Measurements from ENCODE around the gene HIPK4.
A peak's percentile ranks its signal among the peaks of the same experiment; 100 is the strongest.

HIPK4 gene

GRCh38 chr19:40365613-40366401, 24.2 kb downstream of the HIPK4 start:
- H3K4me3 ChIP-seq (ENCODE audit: low read depth, low read length), result no peak overlapping the region
- peak; percentile 20 for DNase-seq (ENCODE audit: low read depth)
- TF ChIP-seq MYC (IDR thresholded peaks at IDR 0.05; ENCODE audit: low read depth, low read length), result no peak
- TF ChIP-seq, protein P1, sequence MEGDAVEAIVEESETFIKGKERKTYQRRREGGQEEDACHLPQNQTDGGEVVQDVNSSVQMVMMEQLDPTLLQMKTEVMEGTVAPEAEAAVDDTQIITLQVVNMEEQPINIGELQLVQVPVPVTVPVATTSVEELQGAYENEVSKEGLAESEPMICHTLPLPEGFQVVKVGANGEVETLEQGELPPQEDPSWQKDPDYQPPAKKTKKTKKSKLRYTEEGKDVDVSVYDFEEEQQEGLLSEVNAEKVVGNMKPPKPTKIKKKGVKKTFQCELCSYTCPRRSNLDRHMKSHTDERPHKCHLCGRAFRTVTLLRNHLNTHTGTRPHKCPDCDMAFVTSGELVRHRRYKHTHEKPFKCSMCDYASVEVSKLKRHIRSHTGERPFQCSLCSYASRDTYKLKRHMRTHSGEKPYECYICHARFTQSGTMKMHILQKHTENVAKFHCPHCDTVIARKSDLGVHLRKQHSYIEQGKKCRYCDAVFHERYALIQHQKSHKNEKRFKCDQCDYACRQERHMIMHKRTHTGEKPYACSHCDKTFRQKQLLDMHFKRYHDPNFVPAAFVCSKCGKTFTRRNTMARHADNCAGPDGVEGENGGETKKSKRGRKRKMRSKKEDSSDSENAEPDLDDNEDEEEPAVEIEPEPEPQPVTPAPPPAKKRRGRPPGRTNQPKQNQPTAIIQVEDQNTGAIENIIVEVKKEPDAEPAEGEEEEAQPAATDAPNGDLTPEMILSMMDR (IDR thresholded peaks at IDR 0.05; ENCODE audit: low read depth, low read length), result no peak
- no peak for TF ChIP-seq POLR2A (IDR thresholded peaks at IDR 0.05; ENCODE audit: extremely low read depth, insufficient read length)
- no peak for TF ChIP-seq MAX (IDR thresholded peaks at IDR 0.05; ENCODE audit: low read depth, low read length)

DNA sequence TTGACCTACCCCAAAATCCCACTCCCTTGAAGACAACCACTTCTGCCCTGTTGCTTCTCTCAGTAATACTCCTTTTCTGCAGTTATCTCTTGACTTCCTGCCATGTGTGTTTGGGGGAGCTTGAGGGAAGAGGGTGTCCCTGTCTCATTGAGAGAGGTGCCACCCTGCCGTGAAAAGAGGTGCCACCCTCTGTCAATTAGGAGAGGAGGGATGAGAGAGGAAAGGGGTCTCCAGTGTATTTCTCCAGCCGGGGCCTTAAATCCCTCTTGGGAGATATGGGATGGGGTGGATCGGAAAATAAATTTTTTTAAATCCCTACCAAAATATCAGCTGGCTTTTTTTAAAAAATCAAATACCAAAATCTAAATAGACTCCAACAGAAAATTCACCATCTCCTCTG, 25.0 kb downstream of the HIPK4 start:
- DNase-seq (ENCODE audit: low read depth), result no peak
- TF ChIP-seq, protein P1 (IDR thresholded peaks at IDR 0.05; ENCODE audit: low read depth, low read length), result no peak
- TF ChIP-seq MYC (IDR thresholded peaks at IDR 0.05; ENCODE audit: low read depth, low read length) (no peak), POLR2A (IDR thresholded peaks at IDR 0.05; ENCODE audit: extremely low read depth, insufficient read length) (no peak), MAX (IDR thresholded peaks at IDR 0.05; ENCODE audit: low read depth, low read length) (no peak)
- H3K4me3 ChIP-seq (ENCODE audit: low read depth, low read length), result no peak overlapping the region

- TF ChIP-seq, protein P1 (IDR thresholded peaks at IDR 0.05; ENCODE audit: low read depth, low read length), result no peak
- TF ChIP-seq MYC (IDR thresholded peaks at IDR 0.05; ENCODE audit: low read depth, low read length) (no peak), POLR2A (IDR thresholded peaks at IDR 0.05; ENCODE audit: extremely low read depth, insufficient read length) (no peak), MAX (IDR thresholded peaks at IDR 0.05; ENCODE audit: low read depth, low read length) (no peak)
- no peak overlapping the region for H3K4me3 ChIP-seq (ENCODE audit: low read depth, low read length)
- peak; percentile 82 for DNase-seq (ENCODE audit: low read depth)
Measured at GRCh38 chr19:40363069-40363468, 26.9 kb downstream of the HIPK4 start.

GRCh38 chr19:40362160-40362559, 27.8 kb downstream of the HIPK4 start:
- no peak for TF ChIP-seq MAX (IDR thresholded peaks at IDR 0.05; ENCODE audit: low read depth, low read length)
- no peak for TF ChIP-seq POLR2A (IDR thresholded peaks at IDR 0.05; ENCODE audit: extremely low read depth, insufficient read length)
- TF ChIP-seq MYC (IDR thresholded peaks at IDR 0.05; ENCODE audit: low read depth, low read length), result no peak
- TF ChIP-seq, protein P1 (IDR thresholded peaks at IDR 0.05; ENCODE audit: low read depth, low read length), result no peak

DNA sequence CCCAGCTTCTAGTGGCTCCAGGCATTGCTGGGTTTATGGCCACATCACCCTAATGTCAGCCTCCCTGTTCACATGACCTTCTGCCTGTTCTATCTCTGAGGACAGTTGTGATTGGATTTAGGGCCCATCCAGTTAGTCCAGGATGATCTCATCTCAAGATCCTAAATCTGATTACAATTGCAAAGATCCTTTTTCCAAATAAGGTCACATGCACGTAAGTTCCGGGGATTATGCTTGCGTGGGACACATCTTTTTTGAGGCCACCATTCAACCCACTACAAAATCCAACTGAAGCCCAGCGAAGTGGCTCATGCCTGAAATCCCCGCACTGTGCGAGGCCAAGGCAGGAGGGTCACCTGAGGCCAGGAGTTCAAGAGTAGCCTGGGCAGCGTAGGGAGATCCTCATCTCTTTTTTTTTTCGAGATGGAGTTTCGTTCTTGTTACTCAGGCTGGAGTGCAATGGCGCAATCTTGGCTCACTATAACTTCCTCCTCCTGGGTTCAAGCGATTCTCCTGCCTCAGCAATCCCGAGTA, 29.2 kb downstream of the HIPK4 start:
- H3K4me3 ChIP-seq (ENCODE audit: low read depth, low read length), result no peak overlapping the region
- DNase-seq (ENCODE audit: low read depth), result peak; percentile 37
- TF ChIP-seq, protein P1 (IDR thresholded peaks at IDR 0.05; ENCODE audit: low read depth, low read length), result no peak
- TF ChIP-seq MAX (IDR thresholded peaks at IDR 0.05; ENCODE audit: low read depth, low read length), result no peak
- no peak for TF ChIP-seq MYC (IDR thresholded peaks at IDR 0.05; ENCODE audit: low read depth, low read length)
- no peak for TF ChIP-seq POLR2A (IDR thresholded peaks at IDR 0.05; ENCODE audit: extremely low read depth, insufficient read length)

More at GRCh38 chr19:40362160-40362559, 27.8 kb downstream of the HIPK4 start:
- no peak overlapping the region for H3K4me3 ChIP-seq (ENCODE audit: low read depth, low read length)
- no peak for DNase-seq (ENCODE audit: low read depth)
